NCI-H748 (cell line): ENCODE measurements around the gene PREPL.
A peak's percentile ranks its signal among the peaks of the same experiment; 100 is the strongest.
"Not testable (repeated sequence)": the region's sequence is repeated elsewhere in the genome, so short reads cannot be mapped to it uniquely, and the experiment has no call there.

Experiments
- DNase-seq: peaks from one replicate; lab custom pipeline; 2025; ENCODE audit not compliant: unreplicated experiment; lab: John Stamatoyannopoulos, UW

Gene PREPL

GRCh38 chr2:44361330-44362206 lies at the start of gene PREPL, which contains the start of gene CAMKMT:
PREPL (minus strand) TSS chr2:44361494; CDS start chr2:44346342, 15,152 bp downstream.
CAMKMT (plus strand) TSS chr2:44361947.
- DNase-seq = peak; percentile 96

- no peak for DNase-seq
Observed at GRCh38 chr2:44398243-44398897, 37.1 kb upstream of the PREPL start.

- DNase-seq = no peak
Observed at GRCh38 chr2:44397447-44398175, 36.3 kb upstream of the PREPL start.

- DNase-seq = peak; percentile 59
Observed at GRCh38 chr2:44392338-44392943, 31.1 kb upstream of the PREPL start.

GRCh38 chr2:44389895-44390294 lies 28.6 kb upstream of the PREPL start:
- DNase-seq = no peak

GRCh38 chr2:44388877-44389276 lies 27.6 kb upstream of the PREPL start:
- no peak for DNase-seq

GRCh38 chr2:44385226-44385625 lies 23.9 kb upstream of the PREPL start:
- not testable (repeated sequence) for DNase-seq

- no peak for DNase-seq
Observed at GRCh38 chr2:44377486-44377885, 16.2 kb upstream of the PREPL start.

GRCh38 chr2:44372246-44372645 lies 11.0 kb upstream of the PREPL start:
- DNase-seq = no peak

GRCh38 chr2:44371445-44371844 lies 10.2 kb upstream of the PREPL start:
- DNase-seq = no peak

GRCh38 chr2:44369392-44369791 lies 8.1 kb upstream of the PREPL start:
- DNase-seq = no peak

- DNase-seq = no peak
Observed at GRCh38 chr2:44367591-44367990, 6.3 kb upstream of the PREPL start.

GRCh38 chr2:44364604-44365003 lies 3.3 kb upstream of the PREPL start:
- no peak for DNase-seq

- peak; percentile 35 for DNase-seq
Observed at GRCh38 chr2:44362207-44363015, 1.1 kb upstream of the PREPL start.

GRCh38 chr2:44360749-44361329 lies 455 bp downstream of the PREPL start:
- no peak for DNase-seq

- peak; percentile 88 for DNase-seq
Observed at GRCh38 chr2:44358503-44358902, 2.8 kb downstream of the PREPL start.

GRCh38 chr2:44354761-44355160 lies 6.5 kb downstream of the PREPL start:
- DNase-seq = no peak

- DNase-seq = no peak
Observed at GRCh38 chr2:44352510-44352909, 8.8 kb downstream of the PREPL start.

- no peak for DNase-seq
Observed at GRCh38 chr2:44351676-44352075, 9.6 kb downstream of the PREPL start.

- no peak for DNase-seq
Observed at GRCh38 chr2:44351088-44351487, 10.2 kb downstream of the PREPL start.
